GM19467 (cell line): ENCODE results near the gene HMGCS2.

ENCODE experiments used
- ATAC-seq: cut with Tn5 transposase; IDR thresholded peaks from one replicate; pipeline ENCODE4 v1.9.1; 2021; ENCODE audit warnings: mild to moderate bottlenecking, moderate library complexity; ENCODE audit not compliant: unreplicated experiment

The HMGCS2 gene

GRCh38 chr1:119702384-119702783, 66.3 kb downstream of the HMGCS2 start:
- no peak for ATAC-seq

- no peak for ATAC-seq
Observed at GRCh38 chr1:119701659-119702058, 67.0 kb downstream of the HMGCS2 start.

GRCh38 chr1:119700326-119700725, 68.4 kb downstream of the HMGCS2 start:
- no peak for ATAC-seq
